Esophagus squamous epithelium (tissue), 5 donors: ENCODE data around the gene MAML3. TPM values are rescaled to one million over a fixed set of nuclear protein-coding genes. Genes with fewer than 3 reads are reported as not detected.

Experiments used
- DNase-seq: peaks from one replicate; lab custom pipeline; 2025; lab: John Stamatoyannopoulos, UW
- H3K27ac ChIP-seq, 4 donors: fragments of 200-600 bp; sonication (generic); one replicate each; pipeline ENCODE4 v1.5.1; 2016 to 2019; ENCODE audit warnings: mild to moderate bottlenecking in 1 of 4
- H3K27me3 ChIP-seq, 4 donors: fragments of 200-600 bp; sonication (generic); 1 replicate in 3 of 4; 2 replicates in 1 of 4; pipeline versions ENCODE4 v1.5.1 to v1.6.0; 2017 to 2021; ENCODE audit warnings: antibody characterized with exemption in 1 of 4
- H3K36me3 ChIP-seq, 3 donors: fragments of 200-600 bp; sonication (generic); one replicate each; pipeline ENCODE4 v1.5.1; 2016 to 2019
- H3K4me1 ChIP-seq, 3 donors: fragments of 200-600 bp; sonication (generic); one replicate each; pipeline ENCODE4 v1.5.1; 2017 to 2019
- H3K4me3 ChIP-seq, 4 donors: fragments of 200-600 bp; sonication (generic); 1 replicate in 3 of 4; 2 replicates in 1 of 4; pipeline ENCODE4 v1.5.1; 2016 to 2019; ENCODE audit warnings: mild to moderate bottlenecking in 2 of 4, moderate library complexity in 1 of 4
- H3K9me3 ChIP-seq, 3 donors: fragments of 200-600 bp; sonication (generic); one replicate each; pipeline ENCODE4 v1.5.1; 2016 to 2019
- POLR2A ChIP-seq, 4 donors: fragments of 450-650 bp; IDR thresholded peaks; one replicate each; pipeline ENCODE4 v1.6.1; 2017; ENCODE audit warnings: antibody characterized with exemption in 4 of 4, mild to moderate bottlenecking in 4 of 4, moderate library complexity in 3 of 4
- WGBS, 2 donors: methylation state at CpG; one replicate each; pipeline ENCODE4 v1.1.5; 2018; 5-methylcytosine and 5-hydroxymethylcytosine counted together
- intact Hi-C: fragments of 100-400 bp; cut with DNase I; formaldehyde crosslinking; loops from one replicate; pipeline ENCODE4 v1.15.0; 2022
- total RNA-seq, 4 donors: library from RNA; depleted of rRNA; stranded (reverse); fragments of >200 nt; gene quantifications; one replicate each; pipeline ENCODE4 v1.1.0, GENCODE V29; 2016
- TF ChIP-seq, protein P1 (sequence below), 6 experiments: fragments of 450-650 bp in 4 of 6; fragments of 200-600 bp in 2 of 6; sonication (generic) in 2 of 6; IDR thresholded peaks; one replicate each; pipeline ENCODE4 v1.5.1; 2016 to 2019; ENCODE audit warnings: antibody characterized with exemption in 6 of 6, mild to moderate bottlenecking in 4 of 6, moderate library complexity in 4 of 6
- donor health status: DM: yes; HTN: yes; CAD: no.

MAML3 gene
- total RNA-seq, 4 donors from 2014 or later, result 6.9 to 14.2 (median 8.9) TPM

DNA sequence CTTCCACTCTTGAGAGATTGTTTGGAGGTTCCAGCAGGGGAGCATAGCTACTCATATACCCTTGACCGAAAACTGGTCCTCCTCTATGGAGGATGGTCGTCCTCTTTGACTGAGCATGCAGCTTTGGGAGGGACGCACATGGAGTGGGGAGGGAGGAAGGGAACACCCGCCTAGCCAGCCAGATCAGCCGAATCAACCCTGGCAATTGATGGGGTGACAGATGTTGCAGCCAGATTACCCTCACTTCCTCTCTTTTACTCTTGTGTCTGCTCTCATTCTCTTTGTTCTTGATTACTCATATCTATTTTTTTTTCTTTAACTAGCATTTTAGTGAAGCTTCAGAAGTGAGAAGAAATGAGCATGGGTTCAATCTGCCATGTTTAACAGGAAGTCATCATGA is 468.8 kb downstream of the MAML3 start:
- peak overlapping the region in 2 of 4 donors; percentile 78 to 87 for H3K27ac ChIP-seq
- no peaks in the 10 kb centered on the region for H3K27me3 ChIP-seq

DNA sequence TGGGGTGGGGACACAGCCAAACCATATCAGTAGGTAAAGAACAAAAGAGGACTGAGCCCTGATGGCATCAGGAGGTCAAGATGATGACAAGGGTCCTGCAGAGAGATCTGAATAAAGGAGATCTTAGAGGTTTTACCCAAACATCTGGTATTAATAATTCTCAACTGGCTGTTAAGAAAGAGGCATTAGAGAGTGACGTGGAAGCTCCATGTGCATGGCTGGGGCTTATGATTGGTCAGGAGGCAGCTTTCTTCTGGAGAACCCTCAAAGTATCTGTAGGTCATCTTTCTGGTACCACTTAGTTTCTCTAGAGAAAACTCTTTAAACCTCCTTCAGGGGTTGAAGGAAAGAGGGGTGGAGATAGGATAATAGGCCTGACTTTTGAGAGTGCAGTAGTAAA is 469.6 kb downstream of the MAML3 start:
- TF ChIP-seq POLR2A (IDR thresholded peaks at IDR 0.05), result no peak
- TF ChIP-seq, protein P1, sequence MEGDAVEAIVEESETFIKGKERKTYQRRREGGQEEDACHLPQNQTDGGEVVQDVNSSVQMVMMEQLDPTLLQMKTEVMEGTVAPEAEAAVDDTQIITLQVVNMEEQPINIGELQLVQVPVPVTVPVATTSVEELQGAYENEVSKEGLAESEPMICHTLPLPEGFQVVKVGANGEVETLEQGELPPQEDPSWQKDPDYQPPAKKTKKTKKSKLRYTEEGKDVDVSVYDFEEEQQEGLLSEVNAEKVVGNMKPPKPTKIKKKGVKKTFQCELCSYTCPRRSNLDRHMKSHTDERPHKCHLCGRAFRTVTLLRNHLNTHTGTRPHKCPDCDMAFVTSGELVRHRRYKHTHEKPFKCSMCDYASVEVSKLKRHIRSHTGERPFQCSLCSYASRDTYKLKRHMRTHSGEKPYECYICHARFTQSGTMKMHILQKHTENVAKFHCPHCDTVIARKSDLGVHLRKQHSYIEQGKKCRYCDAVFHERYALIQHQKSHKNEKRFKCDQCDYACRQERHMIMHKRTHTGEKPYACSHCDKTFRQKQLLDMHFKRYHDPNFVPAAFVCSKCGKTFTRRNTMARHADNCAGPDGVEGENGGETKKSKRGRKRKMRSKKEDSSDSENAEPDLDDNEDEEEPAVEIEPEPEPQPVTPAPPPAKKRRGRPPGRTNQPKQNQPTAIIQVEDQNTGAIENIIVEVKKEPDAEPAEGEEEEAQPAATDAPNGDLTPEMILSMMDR (IDR thresholded peaks at IDR 0.05), result no peak
- Histone ChIP-seq H3K27ac (peak overlapping the region in 3 of 4 donors; percentile 67 to 87 (median 78)), H3K36me3 (peaks cover 0 to 65% (median 7%) of the 10 kb centered on the region in 3 donors), H3K9me3 (no peaks in the 10 kb centered on the region), H3K4me3 (no peak overlapping the region), H3K4me1 (peaks cover 15 to 93% (median 26%) of the 10 kb centered on the region in 3 donors), H3K27me3 (no peaks in the 10 kb centered on the region)
- intact Hi-C loops, result no loop called here
- 83 to 100% methylated on average over 1 of the region's 1 CpG for WGBS, 2 donors
- no peak for DNase-seq

More for the DNA sequence above, 468.8 kb downstream of the MAML3 start:
- peaks cover 0 to 65% (median 7%) of the 10 kb centered on the region in 3 donors for H3K36me3 ChIP-seq
- DNase-seq, result no peak
- H3K9me3 ChIP-seq, result no peaks in the 10 kb centered on the region
- peaks cover 15 to 86% (median 26%) of the 10 kb centered on the region in 3 donors for H3K4me1 ChIP-seq
- H3K4me3 ChIP-seq, result no peak overlapping the region
- 64 to 80% methylated on average over 3 to 5 of the region's 5 CpGs for WGBS, 2 donors
- intact Hi-C loops, result no loop called here
- TF ChIP-seq, protein P1 (IDR thresholded peaks at IDR 0.05), result no peak
- no peak for TF ChIP-seq POLR2A (IDR thresholded peaks at IDR 0.05)

DNA sequence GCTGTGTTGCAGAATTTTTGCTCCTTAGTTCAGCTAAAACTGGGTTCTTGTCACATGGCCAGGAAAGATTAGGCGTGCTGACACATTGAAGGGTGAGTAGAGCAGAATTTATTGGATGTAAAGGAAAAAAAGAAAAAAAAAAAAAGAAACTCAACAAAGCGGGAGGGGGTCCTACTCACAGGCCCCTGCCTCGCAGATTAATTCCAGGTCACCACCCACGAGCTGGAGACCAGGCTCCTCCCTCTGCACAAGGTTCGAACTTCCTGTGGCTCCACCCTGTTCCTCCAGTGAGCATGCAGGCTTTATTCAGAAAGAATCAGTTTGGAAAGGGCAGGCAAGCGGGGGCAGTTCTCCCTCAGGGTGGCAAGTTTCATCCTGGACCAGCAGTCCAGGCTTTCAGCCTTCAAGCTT is 471.2 kb downstream of the MAML3 start:
- TF ChIP-seq POLR2A (IDR thresholded peaks at IDR 0.05), result no peak
- TF ChIP-seq, protein P1 (IDR thresholded peaks at IDR 0.05), result no peak
- H3K4me1 ChIP-seq, result peaks cover 15 to 83% (median 26%) of the 10 kb centered on the region in 3 donors
- 19 to 22% methylated on average over 5 to 6 of the region's 6 CpGs for WGBS, 2 donors
- DNase-seq, result no peak
- H3K36me3 ChIP-seq, result peaks cover 0 to 67% (median 15%) of the 10 kb centered on the region in 3 donors
- H3K9me3 ChIP-seq, result no peaks in the 10 kb centered on the region
- intact Hi-C loops, result no loop called here
- H3K27me3 ChIP-seq, result no peaks in the 10 kb centered on the region
- H3K4me3 ChIP-seq, result no peak overlapping the region
- H3K27ac ChIP-seq, result peak overlapping the region; percentile 35 to 87 (median 66)

DNA sequence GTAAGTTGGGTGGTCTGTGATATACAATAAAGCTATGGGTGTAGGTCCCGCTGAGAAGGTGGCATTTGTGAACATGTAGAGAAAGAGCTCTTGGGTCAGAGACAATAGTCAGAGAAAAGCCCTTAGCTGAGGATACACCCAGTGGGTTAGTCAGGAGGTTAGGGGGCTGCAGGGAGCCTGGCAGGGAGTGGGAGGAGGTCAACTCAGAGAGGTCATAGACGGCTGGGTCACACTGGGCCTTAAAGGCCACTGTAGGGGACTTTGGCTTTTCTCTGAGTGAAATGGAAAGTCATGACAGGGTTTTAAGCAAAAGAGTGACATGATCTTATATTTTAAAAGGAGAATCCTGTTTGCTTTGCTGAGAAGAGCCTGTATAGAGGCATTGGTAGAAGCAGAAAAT is 471.7 kb downstream of the MAML3 start:
- intact Hi-C loops, result no loop called here
- no peak for DNase-seq
- no peaks in the 10 kb centered on the region for H3K9me3 ChIP-seq
- peaks cover 0 to 66% (median 15%) of the 10 kb centered on the region in 3 donors for H3K36me3 ChIP-seq
- peak overlapping the region in 3 of 4 donors; percentile 53 to 87 (median 78) for H3K27ac ChIP-seq
- 69 to 72% methylated on average over 2 of the region's 2 CpGs for WGBS, 2 donors
- H3K4me1 ChIP-seq, result peaks cover 19 to 83% (median 30%) of the 10 kb centered on the region in 3 donors
- H3K27me3 ChIP-seq, result no peaks in the 10 kb centered on the region
- no peak overlapping the region for H3K4me3 ChIP-seq
- TF ChIP-seq POLR2A (IDR thresholded peaks at IDR 0.05), result no peak
- TF ChIP-seq, protein P1 (IDR thresholded peaks at IDR 0.05), result no peak

GRCh38 chr4:139676913-139677585 is 476.9 kb downstream of the MAML3 start:
- H3K36me3 ChIP-seq, result peaks cover 0 to 73% (median 8%) of the 10 kb centered on the region in 3 donors
- 67 to 74% methylated on average over 4 of the region's 4 CpGs for WGBS, 2 donors

More at GRCh38 chr4:139676913-139677585, 476.9 kb downstream of the MAML3 start:
- H3K27ac ChIP-seq, result peak overlapping the region; percentile 18 to 67 (median 43)
- no peak for TF ChIP-seq POLR2A (IDR thresholded peaks at IDR 0.05)
- TF ChIP-seq, protein P1 (IDR thresholded peaks at IDR 0.05), result no peak
- peaks cover 12 to 78% (median 30%) of the 10 kb centered on the region in 3 donors for H3K4me1 ChIP-seq
- H3K9me3 ChIP-seq, result no peaks in the 10 kb centered on the region
- no peaks in the 10 kb centered on the region for H3K27me3 ChIP-seq
- intact Hi-C loops, result no loop called here
- no peak for DNase-seq
- H3K4me3 ChIP-seq, result no peak overlapping the region
